COLO829 (cell line): Measurements from ENCODE around the gene RAB24.
"Not testable (repeated sequence)": the region's sequence is repeated elsewhere in the genome, so short reads cannot be mapped to it uniquely, and the experiment has no call there.

Experiments
- DNase-seq: peaks from one replicate; pipeline ENCODE4 v3.0.0; 2012; ENCODE audit warnings: low spot score

The RAB24 gene

GRCh38 chr5:177293819-177294581, 9.5 kb downstream of the RAB24 start:
- DNase-seq: no peak

GRCh38 chr5:177291735-177292134, 11.8 kb downstream of the RAB24 start:
- no peak for DNase-seq

GRCh38 chr5:177290816-177291596, 12.5 kb downstream of the RAB24 start:
- DNase-seq: no peak

GRCh38 chr5:177288191-177288590, 15.3 kb downstream of the RAB24 start:
- DNase-seq: no peak

GRCh38 chr5:177276886-177277285, 26.6 kb downstream of the RAB24 start:
- DNase-seq: no peak

GRCh38 chr5:177275883-177276282, 27.6 kb downstream of the RAB24 start:
- no peak for DNase-seq

GRCh38 chr5:177271113-177271512, 32.4 kb downstream of the RAB24 start:
- DNase-seq: no peak

GRCh38 chr5:177270653-177271052, 32.9 kb downstream of the RAB24 start:
- no peak for DNase-seq

GRCh38 chr5:177269976-177270375, 33.5 kb downstream of the RAB24 start:
- DNase-seq: no peak

- no peak for DNase-seq
Measured at GRCh38 chr5:177269232-177269895, 34.2 kb downstream of the RAB24 start.

GRCh38 chr5:177265395-177265794, 38.1 kb downstream of the RAB24 start:
- no peak for DNase-seq

- DNase-seq: no peak
Measured at GRCh38 chr5:177264178-177264577, 39.3 kb downstream of the RAB24 start.

- no peak for DNase-seq
Measured at GRCh38 chr5:177261510-177261909, 42.0 kb downstream of the RAB24 start.

- DNase-seq: no peak
Measured at GRCh38 chr5:177260961-177261360, 42.6 kb downstream of the RAB24 start.

- not testable (repeated sequence) for DNase-seq
Measured at GRCh38 chr5:177258711-177259110, 44.8 kb downstream of the RAB24 start.

GRCh38 chr5:177256296-177256695, 47.2 kb downstream of the RAB24 start:
- DNase-seq: no peak

GRCh38 chr5:177253252-177253651, 50.3 kb downstream of the RAB24 start:
- no peak for DNase-seq
